Right atrium auricular region (tissue), 2 donors: ENCODE results near the gene FOLH1. TPM values are rescaled to one million over a fixed set of nuclear protein-coding genes. Genes with fewer than 3 reads are reported as not detected.
"Not testable (repeated sequence)": the region's sequence is repeated elsewhere in the genome, so short reads cannot be mapped to it uniquely, and the experiment has no call there.

ENCODE experiments used
- DNase-seq: peaks from one replicate; pipeline ENCODE4 v3.0.0-alpha.2; 2019; ENCODE audit warnings: low spot score
- H3K27ac ChIP-seq, 2 donors: fragments of 200-600 bp; sonication (generic); 1 replicate in 1 of 2; 2 replicates in 1 of 2; pipeline ENCODE4 v1.5.1; 2016 to 2019
- H3K27me3 ChIP-seq, 2 donors: fragments of 200-600 bp; sonication (generic); one replicate each; pipeline versions ENCODE4 v1.5.1 to v1.6.0; 2017 to 2019
- H3K36me3 ChIP-seq: fragments of 200-600 bp; sonication (generic); one replicate; pipeline ENCODE4 v1.5.1; 2016
- H3K4me1 ChIP-seq, 2 donors: fragments of 200-600 bp; sonication (generic); one replicate each; pipeline versions ENCODE4 v1.5.1 to v1.6.0; 2017 to 2019
- H3K4me3 ChIP-seq, 2 donors: fragments of 200-600 bp; sonication (generic); 1 replicate in 1 of 2; 2 replicates in 1 of 2; pipeline ENCODE4 v1.5.1; 2017 to 2019; ENCODE audit warnings: mild to moderate bottlenecking in 1 of 2, moderate library complexity in 1 of 2
- H3K9me3 ChIP-seq, 2 donors: fragments of 200-600 bp; sonication (generic); one replicate each; pipeline ENCODE4 v1.5.1; 2019
- CTCF ChIP-seq, 2 donors: fragments of 200-600 bp; sonication (generic); IDR thresholded peaks; one replicate each; pipeline ENCODE4 v1.5.1; 2019; ENCODE audit warnings: antibody characterized with exemption in 2 of 2
- total RNA-seq, 2 donors: library from RNA; depleted of rRNA; stranded (reverse); fragments of >200 nt; gene quantifications; one replicate each; pipeline ENCODE4 v1.1.0, GENCODE V29; 2016

The FOLH1 gene
- total RNA-seq, 2 donors from 2014 or later: not detected

- H3K4me3 ChIP-seq, DNase-seq, H3K27ac ChIP-seq, H3K27me3 ChIP-seq, H3K36me3 ChIP-seq, H3K9me3 ChIP-seq, H3K4me1 ChIP-seq: not testable (repeated sequence)
Measured at GRCh38 chr11:49184756-49185155, 23.6 kb downstream of the FOLH1 start.

DNA sequence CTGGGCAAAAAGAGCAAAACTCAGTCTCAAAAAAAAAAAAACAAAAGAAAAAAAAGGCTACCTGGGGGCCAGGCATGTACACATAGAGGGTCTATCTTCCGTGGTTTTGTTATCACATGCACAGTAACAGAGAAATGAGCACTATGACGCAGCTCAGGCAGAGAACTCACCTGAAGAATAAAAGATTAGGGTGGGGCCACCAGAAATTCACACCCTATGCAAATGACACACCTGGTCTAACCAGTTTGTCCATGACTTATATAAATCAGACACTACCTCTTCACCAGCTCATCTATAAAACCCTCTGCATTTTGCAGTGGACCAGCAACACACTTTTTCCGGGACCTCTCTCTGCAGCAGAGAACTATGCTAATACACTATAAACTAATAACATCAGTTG, 30.5 kb downstream of the FOLH1 start:
- H3K27ac ChIP-seq, DNase-seq, H3K27me3 ChIP-seq, H3K4me3 ChIP-seq, H3K36me3 ChIP-seq, H3K9me3 ChIP-seq, H3K4me1 ChIP-seq: not testable (repeated sequence)

- not testable (repeated sequence) for H3K9me3 ChIP-seq, DNase-seq, H3K36me3 ChIP-seq, H3K4me3 ChIP-seq, H3K4me1 ChIP-seq, H3K27ac ChIP-seq, H3K27me3 ChIP-seq
Measured at GRCh38 chr11:49175378-49175777, 33.0 kb downstream of the FOLH1 start.

- H3K4me3 ChIP-seq, DNase-seq, H3K27ac ChIP-seq, H3K9me3 ChIP-seq, H3K4me1 ChIP-seq, H3K36me3 ChIP-seq, H3K27me3 ChIP-seq: not testable (repeated sequence)
Measured at GRCh38 chr11:49174691-49175366, 33.6 kb downstream of the FOLH1 start.

- not testable (repeated sequence) for H3K27ac ChIP-seq, H3K36me3 ChIP-seq, DNase-seq, H3K9me3 ChIP-seq, H3K4me1 ChIP-seq, H3K4me3 ChIP-seq, H3K27me3 ChIP-seq
Measured at GRCh38 chr11:49171613-49172012, 36.8 kb downstream of the FOLH1 start.

DNA sequence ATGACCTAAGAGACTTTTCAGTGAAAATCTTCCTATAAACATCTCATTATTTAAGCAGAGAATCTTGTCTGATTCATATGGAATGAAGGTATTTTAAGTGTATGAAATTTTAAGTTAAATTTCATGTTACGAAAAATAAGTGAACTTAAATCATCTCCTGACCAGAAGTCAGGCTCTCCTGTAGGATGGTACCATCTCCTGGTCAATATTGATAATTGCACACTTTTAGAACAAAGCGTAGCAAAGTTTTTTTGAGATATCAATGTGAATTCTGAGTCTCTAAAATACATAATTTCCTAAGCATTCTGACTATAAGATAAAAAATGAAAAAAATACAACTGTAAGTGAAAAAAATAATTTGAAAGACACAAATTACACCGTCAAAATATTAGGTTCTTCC, 38.8 kb downstream of the FOLH1 start:
- H3K4me1 ChIP-seq, H3K4me3 ChIP-seq, H3K9me3 ChIP-seq, H3K27ac ChIP-seq, H3K27me3 ChIP-seq, H3K36me3 ChIP-seq, DNase-seq: not testable (repeated sequence)

DNA sequence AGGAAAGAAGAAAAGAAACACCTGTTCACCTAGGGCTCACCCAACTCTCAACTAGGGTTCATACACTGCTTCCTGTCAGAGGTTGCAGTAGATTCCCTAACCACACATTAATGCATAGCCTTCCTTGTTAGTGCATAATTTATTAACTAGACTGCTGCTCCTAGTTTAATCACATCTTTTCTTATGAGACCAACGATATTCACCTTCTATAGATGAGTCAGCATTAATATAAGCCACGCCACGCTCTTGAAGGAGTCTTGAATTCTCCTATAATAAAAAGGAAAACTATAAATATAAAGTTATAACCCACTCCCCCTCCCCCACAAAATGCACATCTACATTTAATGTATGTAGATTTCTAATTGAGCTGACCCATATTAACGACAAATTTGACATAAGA, 39.4 kb downstream of the FOLH1 start:
- not testable (repeated sequence) for H3K36me3 ChIP-seq, H3K4me3 ChIP-seq, H3K27ac ChIP-seq, H3K9me3 ChIP-seq, H3K4me1 ChIP-seq, DNase-seq, H3K27me3 ChIP-seq

GRCh38 chr11:49151211-49151610, 57.2 kb downstream of the FOLH1 start:
- H3K4me1 ChIP-seq: no peaks in the 10 kb centered on the region
- no peak overlapping the region for H3K27ac ChIP-seq
- DNase-seq: no peak
- H3K9me3 ChIP-seq: no peaks in the 10 kb centered on the region
- H3K36me3 ChIP-seq: no peaks in the 10 kb centered on the region
- no peak overlapping the region for H3K4me3 ChIP-seq
- TF ChIP-seq CTCF (IDR thresholded peaks at IDR 0.05): no peak
- no peaks in the 10 kb centered on the region for H3K27me3 ChIP-seq

GRCh38 chr11:49102356-49102755, 106.0 kb downstream of the FOLH1 start:
- H3K9me3 ChIP-seq, H3K36me3 ChIP-seq, H3K4me1 ChIP-seq, DNase-seq, H3K27me3 ChIP-seq, H3K4me3 ChIP-seq, H3K27ac ChIP-seq: not testable (repeated sequence)

Other genes starting within 250 kb of the FOLH1 start
- not detected for gene TRIM51G, start 224.7 kb downstream of the FOLH1 start, total RNA-seq
- gene TRIM49B, start 179.8 kb downstream of the FOLH1 start, total RNA-seq: not detected
- not detected for gene TRIM64C, start 149.5 kb downstream of the FOLH1 start, total RNA-seq